ENCODE results near the gene FBXO31.

FBXO31 gene

GRCh38 chr16:87344931-87345631, 38.5 kb downstream of the FBXO31 start:
- Histone ChIP-seq H3K9ac (ENCODE audit: low read depth, low read length, poor library complexity) (peak overlapping the region; percentile 50), H3K4ac (ENCODE audit: low read length) (peak overlapping the region; percentile 3), H2AK5ac (ENCODE audit: low read depth, low read length) (peak overlapping the region; percentile 94), H3K18ac (ENCODE audit: low read length) (peak overlapping the region; percentile 57), H3K79me1 (ENCODE audit: low read depth, low read length) (peaks cover 13% of the 10 kb centered on the region), H3K23ac (ENCODE audit: low read depth, low read length, poor library complexity) (no peak overlapping the region), H4K8ac (ENCODE audit: low read depth, low read length) (no peak overlapping the region), H3K9me3 (replicated peaks in 1 of 2; ENCODE audit: control insufficient read depth in 2 of 2, insufficient read depth in 1 of 2, low read depth in 1 of 2, low read length in 2 of 2) (peaks cover 0 to 2% of the 10 kb centered on the region in 2 donors), H2BK12ac (ENCODE audit: low read length) (peak overlapping the region; percentile 58), H3K36me3 (replicated peaks in 1 of 2; ENCODE audit: control insufficient read depth in 2 of 2, insufficient read depth in 2 of 2, low read length in 2 of 2) (peaks cover 15 to 35% of the 10 kb centered on the region in 2 donors), H2BK120ac (ENCODE audit: low read depth, low read length) (no peak overlapping the region), H3K4me1 (ENCODE audit: control insufficient read depth in 2 of 2, insufficient read depth in 1 of 2, low read depth in 1 of 2, low read length in 2 of 2) (peaks cover 0 to 26% of the 10 kb centered on the region in 2 donors), H2BK5ac (ENCODE audit: low read length) (peak overlapping the region; percentile 27), H4K91ac (ENCODE audit: low read depth, low read length, poor library complexity) (no peak overlapping the region), H2BK15ac (ENCODE audit: low read length) (peak overlapping the region; percentile 25), H3K4me3 (ENCODE audit: low read length in 2 of 2) (no peak overlapping the region), H3K27ac (replicated peaks; ENCODE audit: low read length) (no peak overlapping the region), H3K27me3 (ENCODE audit: control insufficient read depth in 3 of 3, insufficient read depth in 3 of 3, low read depth in 1 of 3, low read length in 3 of 3) (no peaks in the 10 kb centered on the region), H3K14ac (ENCODE audit: low read length) (peak overlapping the region; percentile 56), H3K4me2 (ENCODE audit: insufficient read depth, low read length, poor library complexity, severe bottlenecking) (no peak overlapping the region), H2AFZ (ENCODE audit: low read length) (no peak overlapping the region)
- no peak for DNase-seq (ENCODE audit: low spot score)
- WGBS, 2 donors (ENCODE audit: extremely low coverage in 2 of 2, insufficient read length in 2 of 2, insufficient replicate concordance in 1 of 2), result no CpG with 5 or more reads among the region's 17 CpGs

GRCh38 chr16:87344165-87344930, 39.2 kb downstream of the FBXO31 start:
- H3K4me1 ChIP-seq (ENCODE audit: control insufficient read depth in 2 of 2, insufficient read depth in 1 of 2, low read depth in 1 of 2, low read length in 2 of 2), result peaks cover 0 to 26% of the 10 kb centered on the region in 2 donors
- no peak overlapping the region for H4K91ac ChIP-seq (ENCODE audit: low read depth, low read length, poor library complexity)
- H3K18ac ChIP-seq (ENCODE audit: low read length), result peak overlapping the region; percentile 57
- H2BK120ac ChIP-seq (ENCODE audit: low read depth, low read length), result no peak overlapping the region
- no peak overlapping the region for H3K4me2 ChIP-seq (ENCODE audit: insufficient read depth, low read length, poor library complexity, severe bottlenecking)
- H2BK12ac ChIP-seq (ENCODE audit: low read length), result no peak overlapping the region
- no peak overlapping the region for H3K23ac ChIP-seq (ENCODE audit: low read depth, low read length, poor library complexity)
- no peak overlapping the region for H3K27ac ChIP-seq (replicated peaks; ENCODE audit: low read length)
- no peak for DNase-seq (ENCODE audit: low spot score)
- H3K4me3 ChIP-seq (ENCODE audit: low read length in 2 of 2), result no peak overlapping the region
- H3K4ac ChIP-seq (ENCODE audit: low read length), result no peak overlapping the region
- H2BK5ac ChIP-seq (ENCODE audit: low read length), result no peak overlapping the region
- WGBS, 2 donors (ENCODE audit: extremely low coverage in 2 of 2, insufficient read length in 2 of 2, insufficient replicate concordance in 1 of 2), result no CpG with 5 or more reads among the region's 34 CpGs
- no peak overlapping the region for H4K8ac ChIP-seq (ENCODE audit: low read depth, low read length)
- peaks cover 0 to 2% of the 10 kb centered on the region in 2 donors for H3K9me3 ChIP-seq (replicated peaks in 1 of 2; ENCODE audit: control insufficient read depth in 2 of 2, insufficient read depth in 1 of 2, low read depth in 1 of 2, low read length in 2 of 2)
- H2BK15ac ChIP-seq (ENCODE audit: low read length), result no peak overlapping the region
- H3K9ac ChIP-seq (ENCODE audit: low read depth, low read length, poor library complexity), result no peak overlapping the region
- H3K36me3 ChIP-seq (replicated peaks in 1 of 2; ENCODE audit: control insufficient read depth in 2 of 2, insufficient read depth in 2 of 2, low read length in 2 of 2), result peaks cover 15 to 37% of the 10 kb centered on the region in 2 donors
- peaks cover 15% of the 10 kb centered on the region for H3K79me1 ChIP-seq (ENCODE audit: low read depth, low read length)
- H3K27me3 ChIP-seq (ENCODE audit: control insufficient read depth in 3 of 3, insufficient read depth in 3 of 3, low read depth in 1 of 3, low read length in 3 of 3), result no peaks in the 10 kb centered on the region
- H3K14ac ChIP-seq (ENCODE audit: low read length), result peak overlapping the region; percentile 56
- H2AK5ac ChIP-seq (ENCODE audit: low read depth, low read length), result peak overlapping the region; percentile 94
- no peak overlapping the region for H2AFZ ChIP-seq (ENCODE audit: low read length)

- no peak overlapping the region for H2AFZ ChIP-seq (ENCODE audit: low read length)
- WGBS, 2 donors (ENCODE audit: extremely low coverage in 2 of 2, insufficient read length in 2 of 2, insufficient replicate concordance in 1 of 2), result no CpG with 5 or more reads among the region's 11 CpGs
- H3K23ac ChIP-seq (ENCODE audit: low read depth, low read length, poor library complexity), result no peak overlapping the region
- H3K36me3 ChIP-seq (replicated peaks in 1 of 2; ENCODE audit: control insufficient read depth in 2 of 2, insufficient read depth in 2 of 2, low read length in 2 of 2), result peaks cover 19 to 43% of the 10 kb centered on the region in 2 donors
- no peak overlapping the region for H3K27ac ChIP-seq (replicated peaks; ENCODE audit: low read length)
- H2BK12ac ChIP-seq (ENCODE audit: low read length), result peak overlapping the region; percentile 68
- no peak overlapping the region for H2BK5ac ChIP-seq (ENCODE audit: low read length)
- peak overlapping the region; percentile 81 for H3K18ac ChIP-seq (ENCODE audit: low read length)
- H2AK5ac ChIP-seq (ENCODE audit: low read depth, low read length), result peak overlapping the region; percentile 18
- H3K9me3 ChIP-seq (replicated peaks in 1 of 2; ENCODE audit: control insufficient read depth in 2 of 2, insufficient read depth in 1 of 2, low read depth in 1 of 2, low read length in 2 of 2), result peaks cover 0 to 4% of the 10 kb centered on the region in 2 donors
- H4K8ac ChIP-seq (ENCODE audit: low read depth, low read length), result no peak overlapping the region
- peaks cover 15% of the 10 kb centered on the region for H3K79me1 ChIP-seq (ENCODE audit: low read depth, low read length)
- peaks cover 0 to 26% of the 10 kb centered on the region in 2 donors for H3K4me1 ChIP-seq (ENCODE audit: control insufficient read depth in 2 of 2, insufficient read depth in 1 of 2, low read depth in 1 of 2, low read length in 2 of 2)
- no peak overlapping the region for H2BK15ac ChIP-seq (ENCODE audit: low read length)
- no peak overlapping the region for H3K4ac ChIP-seq (ENCODE audit: low read length)
- H3K27me3 ChIP-seq (ENCODE audit: control insufficient read depth in 3 of 3, insufficient read depth in 3 of 3, low read depth in 1 of 3, low read length in 3 of 3), result no peaks in the 10 kb centered on the region
- no peak overlapping the region for H3K4me3 ChIP-seq (ENCODE audit: low read length in 2 of 2)
- H3K9ac ChIP-seq (ENCODE audit: low read depth, low read length, poor library complexity), result peak overlapping the region; percentile 55
- DNase-seq (ENCODE audit: low spot score), result no peak
- no peak overlapping the region for H3K4me2 ChIP-seq (ENCODE audit: insufficient read depth, low read length, poor library complexity, severe bottlenecking)
- H4K91ac ChIP-seq (ENCODE audit: low read depth, low read length, poor library complexity), result no peak overlapping the region
- no peak overlapping the region for H2BK120ac ChIP-seq (ENCODE audit: low read depth, low read length)
- H3K14ac ChIP-seq (ENCODE audit: low read length), result no peak overlapping the region
Measured at GRCh38 chr16:87343753-87344050, 39.9 kb downstream of the FBXO31 start.
